BLaER1 treated with 17β-estradiol and CSF1 and Interleukin-3, amounts not matched to agents 10 nM and 100 nM (cell line): ENCODE data around the gene KRTAP10-2.
"Not testable (repeated sequence)": the region's sequence is repeated elsewhere in the genome, so short reads cannot be mapped to it uniquely, and the experiment has no call there.

ENCODE experiments used
- H3K27ac ChIP-seq, 11 experiments: shearing (Covaris generic); formaldehyde crosslinking; 2 replicates each; pipeline ENCODE4 v1.8.1; 2022
- H3K27me3 ChIP-seq, 11 experiments: shearing (Covaris generic); formaldehyde crosslinking; 2 replicates each; pipeline ENCODE4 v1.8.1; 2022
- H3K36me3 ChIP-seq, 11 experiments: shearing (Covaris generic); formaldehyde crosslinking; 2 replicates each; pipeline ENCODE4 v1.8.1; 2022
- H3K4me1 ChIP-seq, 10 experiments: shearing (Covaris generic); formaldehyde crosslinking; 2 replicates each; pipeline ENCODE4 v1.8.1; 2022
- H3K4me2 ChIP-seq, 11 experiments: shearing (Covaris generic); formaldehyde crosslinking; 2 replicates each; pipeline ENCODE4 v1.8.1; 2022
- H3K4me3 ChIP-seq, 10 experiments: shearing (Covaris generic); formaldehyde crosslinking; 2 replicates each; pipeline ENCODE4 v1.8.1; 2022
- H3K9ac ChIP-seq, 11 experiments: shearing (Covaris generic); formaldehyde crosslinking; 2 replicates each; pipeline ENCODE4 v1.8.1; 2022
- H3K9me3 ChIP-seq, 11 experiments: shearing (Covaris generic); formaldehyde crosslinking; replicated peaks in 1 of 11; 2 replicates each; pipeline ENCODE4 v1.8.1; 2022
- H4K20me1 ChIP-seq, 11 experiments: shearing (Covaris generic); formaldehyde crosslinking; 2 replicates each; pipeline ENCODE4 v1.8.1; 2022
- Cebpa-rat ChIP-seq, 11 experiments: shearing (Covaris generic); IDR thresholded peaks; 2 replicates each; pipeline ENCODE4 v1.8.1; 2022

The KRTAP10-2 gene, protein sequence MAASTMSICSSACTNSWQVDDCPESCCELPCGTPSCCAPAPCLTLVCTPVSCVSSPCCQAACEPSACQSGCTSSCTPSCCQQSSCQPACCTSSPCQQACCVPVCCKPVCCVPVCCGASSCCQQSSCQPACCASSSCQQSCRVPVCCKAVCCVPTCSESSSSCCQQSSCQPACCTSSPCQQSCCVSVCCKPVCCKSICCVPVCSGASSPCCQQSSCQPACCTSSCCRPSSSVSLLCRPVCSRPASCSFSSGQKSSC

DNA sequence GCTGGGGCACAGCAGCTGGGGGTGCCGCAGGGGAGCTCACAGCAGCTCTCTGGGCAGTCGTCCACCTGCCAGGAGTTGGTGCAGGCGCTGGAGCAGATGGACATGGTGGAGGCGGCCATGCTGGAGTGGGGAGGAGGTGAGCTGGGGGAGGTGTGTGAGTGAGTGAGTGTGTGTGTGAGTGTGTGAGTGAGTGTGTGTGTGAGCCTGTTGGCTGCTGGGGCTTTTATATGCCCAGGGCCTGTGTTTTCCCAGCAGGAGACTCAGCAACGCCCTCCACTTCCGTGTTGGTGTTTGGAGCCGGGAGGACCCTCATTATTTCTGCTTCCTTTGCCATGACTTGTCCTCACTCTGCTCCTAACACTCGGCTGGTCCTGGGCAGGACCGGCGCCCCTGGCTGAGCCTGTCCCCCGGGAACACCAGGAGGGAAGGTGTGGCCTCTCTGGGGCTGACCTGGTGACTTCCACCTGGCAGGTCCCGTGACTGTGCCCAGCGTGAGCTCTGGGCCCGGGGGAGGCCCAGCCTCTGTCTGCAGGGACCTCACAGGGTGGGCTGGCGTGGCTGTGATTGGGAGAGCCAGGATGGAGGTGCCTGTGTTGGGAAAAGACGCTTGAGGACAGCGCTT lies at the start of gene KRTAP10-2:
Gene KRTAP10-2, minus strand, starts transcription at position 166 of the 622 bp plus-strand sequence. Its CDS starts 47 bp downstream, at position 119.
- H3K4me1 ChIP-seq, result peaks cover 9 to 65% (median 53%) of the 10 kb centered on the region in 10 experiments; a peak in 18 of 20 replicates
- no peak for TF ChIP-seq Cebpa-rat (IDR thresholded peaks at IDR 0.05)

DNA sequence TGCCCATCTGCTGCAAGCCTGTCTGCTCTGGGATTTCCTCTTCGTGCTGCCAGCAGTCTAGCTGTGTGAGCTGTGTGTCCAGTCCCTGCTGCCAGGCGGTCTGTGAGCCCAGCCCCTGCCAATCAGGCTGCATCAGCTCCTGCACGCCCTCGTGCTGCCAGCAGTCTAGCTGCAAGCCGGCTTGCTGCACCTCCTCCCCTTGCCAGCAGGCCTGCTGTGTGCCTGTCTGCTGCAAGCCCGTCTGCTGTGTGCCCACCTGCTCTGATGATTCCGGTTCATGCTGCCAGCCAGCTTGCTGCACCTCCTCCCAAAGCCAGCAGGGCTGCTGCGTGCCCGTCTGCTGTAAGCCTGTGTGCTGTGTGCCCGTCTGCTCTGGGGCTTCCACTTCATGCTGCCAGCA lies 49.8 kb upstream of the KRTAP10-2 start:
- H3K27ac ChIP-seq, result not testable (repeated sequence)

More for the DNA sequence above, at the start of gene KRTAP10-2:
- no peak within 1 kb of the TSS for H3K4me3 ChIP-seq
- no peaks in the 10 kb centered on the region for H4K20me1 ChIP-seq
- H3K9me3 ChIP-seq, result peaks cover 9 to 16% (median 11%) of the 10 kb centered on the region in 11 experiments
- 0 out of 22 replicates have a peak within 1 kb of the TSS, but pooled peaks of 1 of the 11 experiments have one; percentile 22 for H3K9ac ChIP-seq
- peaks cover 0 to 15% (median 0%) of the 10 kb centered on the region in 11 experiments; a peak in 4 of 22 replicates for H3K27me3 ChIP-seq
- peak within 1 kb of the TSS in 1 of 11 experiments; percentile 21; a peak in 1 of 22 replicates for H3K27ac ChIP-seq
- H3K36me3 ChIP-seq, result no peaks in the 10 kb centered on the region; a peak in 1 of 22 replicates
- peak within 1 kb of the TSS in 8 of 11 experiments; percentile 26 to 50 (median 38); a peak in 14 of 22 replicates for H3K4me2 ChIP-seq

DNA sequence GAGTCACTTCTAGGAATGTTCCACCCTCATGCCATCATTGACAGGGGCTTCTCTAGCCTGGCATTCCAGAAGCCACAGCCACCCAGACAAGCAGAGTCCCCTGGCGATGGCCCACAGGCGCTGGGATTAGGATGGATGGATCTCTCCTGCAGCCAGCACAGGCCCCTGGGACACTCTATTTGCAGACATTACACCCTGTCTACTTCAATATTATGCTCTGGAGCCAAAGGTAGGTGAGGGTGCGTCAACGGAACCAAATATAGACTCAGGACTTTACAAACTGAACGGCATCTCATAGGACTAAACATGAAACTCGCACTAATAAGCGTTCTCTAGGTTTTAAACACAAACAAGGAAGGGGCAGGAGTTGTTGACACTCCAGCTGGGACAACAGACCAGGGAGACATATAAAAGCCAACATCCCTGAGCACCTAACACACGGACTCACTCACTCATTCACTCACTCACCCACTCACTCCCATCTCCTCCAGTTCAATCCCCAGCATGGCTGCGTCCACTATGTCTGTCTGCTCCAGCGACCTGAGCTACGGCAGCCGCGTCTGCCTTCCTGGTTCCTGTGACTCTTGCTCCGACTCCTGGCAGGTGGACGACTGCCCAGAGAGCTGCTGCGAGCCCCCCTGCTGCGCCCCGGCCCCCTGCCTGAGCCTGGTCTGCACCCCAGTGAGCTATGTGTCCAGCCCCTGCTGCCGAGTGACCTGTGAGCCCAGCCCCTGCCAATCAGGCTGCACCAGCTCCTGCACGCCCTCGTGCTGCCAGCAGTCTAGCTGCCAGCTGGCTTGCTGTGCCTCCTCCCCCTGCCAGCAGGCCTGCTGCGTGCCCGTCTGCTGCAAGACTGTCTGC lies 49.0 kb upstream of the KRTAP10-2 start, which contains the start of gene KRTAP10-7:
Gene KRTAP10-7, plus strand, starts transcription at position 480 of the 861 bp plus-strand sequence. Its CDS starts 25 bp downstream, at position 505.
- not testable (repeated sequence) for H4K20me1 ChIP-seq, H3K27me3 ChIP-seq, H3K27ac ChIP-seq, H3K4me3 ChIP-seq, H3K4me2 ChIP-seq, H3K36me3 ChIP-seq, H3K9ac ChIP-seq, H3K4me1 ChIP-seq
- peaks cover 6 to 27% (median 13%) of the 10 kb centered on the region in 11 experiments; a peak in 20 of 22 replicates for H3K9me3 ChIP-seq

More for the DNA sequence above, 49.8 kb upstream of the KRTAP10-2 start:
- H3K9me3 ChIP-seq, result peaks cover 6 to 27% (median 14%) of the 10 kb centered on the region in 11 experiments; a peak in 21 of 22 replicates
- not testable (repeated sequence) for H4K20me1 ChIP-seq, H3K27me3 ChIP-seq, H3K4me3 ChIP-seq, H3K9ac ChIP-seq, H3K4me1 ChIP-seq, H3K4me2 ChIP-seq, H3K36me3 ChIP-seq

DNA sequence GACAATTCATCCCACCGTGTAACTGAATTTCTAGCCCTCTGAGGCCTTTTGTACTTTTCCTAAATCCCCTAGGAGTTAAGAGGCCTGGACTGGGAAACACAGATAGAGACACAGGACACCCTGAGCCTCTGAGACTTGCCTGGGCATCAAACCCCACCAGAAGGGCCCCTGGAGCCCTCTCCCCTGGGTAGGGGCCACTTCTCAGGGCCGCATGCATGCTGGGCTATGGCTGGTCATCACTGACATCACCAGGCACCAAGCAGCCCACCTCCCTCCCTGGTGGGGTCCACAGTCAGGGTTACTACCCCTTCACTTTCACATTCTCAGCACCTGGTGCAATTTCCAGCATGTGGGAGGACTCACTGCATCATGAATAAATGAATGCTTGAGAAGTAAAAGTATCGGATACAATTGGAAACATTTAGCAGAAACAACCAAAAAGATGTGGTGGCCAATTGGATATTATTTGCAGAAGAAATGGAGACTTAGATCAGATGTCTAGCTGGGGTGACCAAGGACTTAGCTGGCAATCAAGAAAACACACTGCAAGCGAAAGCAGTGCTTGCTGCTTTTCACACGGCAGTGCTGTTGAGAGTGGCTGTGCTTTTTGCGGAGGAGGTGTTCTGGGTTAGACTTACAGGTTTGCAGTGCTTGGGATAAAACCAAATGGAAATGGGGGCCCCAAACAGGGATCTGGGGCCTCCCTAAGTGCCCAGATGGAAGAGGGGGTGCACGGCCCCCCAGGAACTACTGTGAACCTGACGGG lies 48.1 kb upstream of the KRTAP10-2 start:
- H3K27ac ChIP-seq, result no peak overlapping the region
- no peak for TF ChIP-seq Cebpa-rat (IDR thresholded peaks at IDR 0.05)
- H3K4me3 ChIP-seq, result no peak overlapping the region
- H3K4me2 ChIP-seq, result no peak overlapping the region
- no peaks in the 10 kb centered on the region for H3K36me3 ChIP-seq
- H3K27me3 ChIP-seq, result no peaks in the 10 kb centered on the region
- no peaks in the 10 kb centered on the region; a peak in 1 of 22 replicates for H4K20me1 ChIP-seq
- H3K9ac ChIP-seq, result no peak overlapping the region
- peaks cover 0 to 11% (median 9%) of the 10 kb centered on the region in 10 experiments; a peak in 18 of 20 replicates for H3K4me1 ChIP-seq
- H3K9me3 ChIP-seq, result peaks cover 6 to 24% (median 9%) of the 10 kb centered on the region in 11 experiments; a peak in 19 of 22 replicates

DNA sequence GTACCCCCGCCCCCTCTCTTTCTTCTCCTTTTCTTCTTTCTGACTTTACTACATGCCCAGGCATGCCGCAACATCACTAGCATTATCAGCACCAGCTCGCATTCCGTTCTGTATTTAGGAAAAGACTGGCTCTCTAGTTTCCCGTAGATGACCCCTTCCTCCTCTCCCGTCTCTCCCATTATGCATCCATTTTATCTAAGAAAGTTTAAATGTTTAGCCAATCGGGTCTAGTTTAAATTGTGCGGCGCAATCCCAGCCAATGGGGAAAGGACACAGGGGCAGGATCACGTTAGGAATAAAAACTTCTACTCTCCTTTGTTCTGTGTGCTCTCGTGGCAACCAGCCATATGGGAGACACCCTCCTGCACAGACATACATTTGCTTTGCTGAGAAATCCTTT lies 46.8 kb upstream of the KRTAP10-2 start:
- H3K4me1 ChIP-seq, result peaks cover 13 to 25% (median 23%) of the 10 kb centered on the region in 10 experiments
- H3K36me3 ChIP-seq, result no peaks in the 10 kb centered on the region
- no peak overlapping the region for H3K9ac ChIP-seq
- TF ChIP-seq Cebpa-rat (IDR thresholded peaks at IDR 0.05), result no peak
- peak overlapping the region in 1 of 11 experiments; percentile 10; a peak in 1 of 22 replicates for H3K27ac ChIP-seq
- peaks cover 0 to 6% (median 0%) of the 10 kb centered on the region in 11 experiments; a peak in 4 of 22 replicates for H3K27me3 ChIP-seq
- no peaks in the 10 kb centered on the region; a peak in 1 of 22 replicates for H4K20me1 ChIP-seq
- H3K9me3 ChIP-seq, result peaks cover 0 to 13% (median 0%) of the 10 kb centered on the region in 11 experiments; a peak in 3 of 22 replicates
- H3K4me3 ChIP-seq, result no peak overlapping the region
- H3K4me2 ChIP-seq, result no peak overlapping the region

DNA sequence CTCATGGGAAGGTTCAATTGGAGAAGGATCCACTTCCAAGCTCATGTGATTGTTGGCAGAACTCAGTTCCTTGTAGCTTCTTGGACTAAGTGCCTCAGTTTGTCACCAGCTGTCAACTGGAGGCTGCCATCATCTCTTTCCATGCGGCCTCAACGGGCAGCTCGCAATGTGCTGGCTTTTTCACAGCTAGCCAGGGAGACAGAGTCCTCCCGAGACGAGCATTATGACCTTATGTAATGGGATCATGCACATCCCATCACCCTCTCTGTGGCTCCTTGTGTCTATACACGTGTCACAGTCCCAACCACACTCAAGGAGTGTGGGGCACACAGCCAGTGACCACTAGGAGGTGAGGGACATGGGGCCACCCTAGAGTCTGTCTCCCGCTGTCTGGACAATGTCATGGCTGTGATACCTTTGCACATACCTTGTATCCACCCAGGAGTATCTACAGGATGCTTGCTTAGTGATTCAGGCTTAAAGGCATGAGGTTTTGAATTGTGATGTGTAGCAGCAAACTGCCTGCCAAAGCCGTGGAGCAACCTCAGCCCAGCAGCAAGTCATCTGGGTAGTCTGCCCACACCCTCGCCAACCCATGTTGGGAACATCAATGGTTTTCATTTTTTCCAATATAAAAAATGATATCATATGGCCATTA lies 44.9 kb upstream of the KRTAP10-2 start:
- Histone ChIP-seq H3K9ac (no peak overlapping the region), H3K27me3 (peaks cover 0 to 13% (median 0%) of the 10 kb centered on the region in 11 experiments; a peak in 4 of 22 replicates), H4K20me1 (no peaks in the 10 kb centered on the region; a peak in 1 of 22 replicates), H3K27ac (no peak overlapping the region), H3K4me1 (peaks cover 21 to 38% (median 32%) of the 10 kb centered on the region in 10 experiments), H3K9me3 (peaks cover 0 to 13% (median 0%) of the 10 kb centered on the region in 11 experiments; a peak in 3 of 22 replicates), H3K4me3 (no peak overlapping the region), H3K4me2 (no peak overlapping the region), H3K36me3 (no peaks in the 10 kb centered on the region)
- no peak for TF ChIP-seq Cebpa-rat (IDR thresholded peaks at IDR 0.05)

DNA sequence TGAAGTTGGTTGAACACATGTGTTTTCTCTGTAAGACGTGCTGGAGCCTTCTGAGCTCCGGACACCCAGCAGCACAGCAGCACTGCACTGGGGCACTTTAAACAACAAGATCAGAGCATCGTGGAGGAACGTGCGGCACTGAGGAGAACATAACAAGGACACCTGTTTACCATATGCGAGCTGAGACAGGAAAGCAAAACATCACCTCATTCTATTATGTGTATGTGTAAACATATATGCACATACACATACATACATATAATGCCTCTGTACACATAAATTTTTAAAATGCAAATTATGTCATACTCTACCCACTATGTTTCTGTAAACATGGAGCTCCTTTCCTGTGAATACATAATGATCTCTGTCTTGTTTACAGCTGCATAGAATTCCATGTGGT lies 44.2 kb upstream of the KRTAP10-2 start:
- no peak for TF ChIP-seq Cebpa-rat (IDR thresholded peaks at IDR 0.05)
- Histone ChIP-seq H3K4me2 (peak overlapping the region in 5 of 11 experiments; percentile 79 to 92 (median 87); a peak in 6 of 22 replicates), H3K27ac (no peak overlapping the region; a peak in 1 of 22 replicates), H3K4me1 (peaks cover 21 to 38% (median 32%) of the 10 kb centered on the region in 10 experiments), H3K9ac (no peak overlapping the region), H3K9me3 (peaks cover 0 to 13% (median 0%) of the 10 kb centered on the region in 11 experiments; a peak in 3 of 22 replicates), H3K27me3 (peaks cover 0 to 13% (median 0%) of the 10 kb centered on the region in 11 experiments; a peak in 4 of 22 replicates), H3K36me3 (no peaks in the 10 kb centered on the region), H4K20me1 (no peaks in the 10 kb centered on the region; a peak in 1 of 22 replicates), H3K4me3 (no peak overlapping the region)
